Hematopoietic multipotent progenitor cell treated with erythropoietin and hydrocortisone succinate and interleukin-3 and kit ligand, for 17 days (in vitro differentiated cells): Measurements from ENCODE around the gene KRTAP4-6.
"Not testable (repeated sequence)": the region's sequence is repeated elsewhere in the genome, so short reads cannot be mapped to it uniquely, and the experiment has no call there.

Experiments
- DNase-seq: peaks from one replicate; pipeline ENCODE4 v3.0.0-alpha.2; 2015; ENCODE audit warnings: low spot score

KRTAP4-6 gene

GRCh38 chr17:41107941-41108450 is 32.3 kb downstream of the KRTAP4-6 start:
- no peak for DNase-seq

DNA sequence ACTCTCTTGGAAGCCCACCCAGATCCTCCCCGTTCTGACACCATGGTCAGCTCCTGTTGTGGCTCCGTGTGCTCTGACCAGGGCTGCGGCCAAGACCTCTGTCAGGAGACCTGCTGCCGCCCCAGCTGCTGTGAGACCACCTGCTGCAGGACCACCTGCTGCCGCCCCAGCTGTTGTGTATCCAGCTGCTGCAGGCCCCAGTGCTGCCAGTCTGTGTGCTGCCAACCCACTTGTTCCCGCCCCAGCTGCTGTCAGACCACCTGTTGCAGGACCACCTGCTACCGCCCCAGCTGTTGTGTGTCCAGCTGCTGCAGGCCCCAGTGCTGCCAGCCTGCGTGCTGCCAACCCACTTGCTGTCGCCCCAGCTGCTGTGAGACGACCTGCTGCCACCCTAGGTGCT is 35.0 kb downstream of the KRTAP4-6 start, which contains the start of gene KRTAP4-9:
Gene KRTAP4-9 (plus strand): TSS at position 43 of the 400 bp plus-strand sequence. CDS start 0 bp downstream, at position 43.
- not testable (repeated sequence) for DNase-seq

GRCh38 chr17:41104386-41105038 is 35.8 kb downstream of the KRTAP4-6 start:
- DNase-seq = not testable (repeated sequence)

DNA sequence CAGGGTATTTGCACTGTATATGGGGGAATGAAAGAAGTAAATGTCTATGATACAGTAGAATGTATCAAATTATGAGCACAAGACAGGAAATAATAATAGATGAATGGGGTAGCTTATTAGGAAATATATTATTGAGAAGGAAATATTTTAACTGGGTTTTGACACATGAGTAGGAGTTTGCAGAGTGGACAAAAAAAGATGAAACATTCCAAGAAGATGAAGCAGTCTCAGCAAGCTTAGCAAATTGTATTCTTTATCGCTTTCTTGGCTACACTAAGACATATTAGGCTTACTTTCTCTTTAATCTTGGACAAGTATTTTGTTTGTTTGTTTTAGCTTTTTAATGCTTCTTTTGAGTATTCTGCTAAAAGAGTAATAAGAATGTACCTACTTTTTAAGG is 36.4 kb downstream of the KRTAP4-6 start:
- DNase-seq = no peak

GRCh38 chr17:41101586-41102259 is 38.6 kb downstream of the KRTAP4-6 start, which contains the start of gene KRTAP4-16:
Gene KRTAP4-16, minus strand, starts transcription at chr17:41102209. Its CDS starts 0 bp downstream, at chr17:41102209.
- no peak for DNase-seq

DNA sequence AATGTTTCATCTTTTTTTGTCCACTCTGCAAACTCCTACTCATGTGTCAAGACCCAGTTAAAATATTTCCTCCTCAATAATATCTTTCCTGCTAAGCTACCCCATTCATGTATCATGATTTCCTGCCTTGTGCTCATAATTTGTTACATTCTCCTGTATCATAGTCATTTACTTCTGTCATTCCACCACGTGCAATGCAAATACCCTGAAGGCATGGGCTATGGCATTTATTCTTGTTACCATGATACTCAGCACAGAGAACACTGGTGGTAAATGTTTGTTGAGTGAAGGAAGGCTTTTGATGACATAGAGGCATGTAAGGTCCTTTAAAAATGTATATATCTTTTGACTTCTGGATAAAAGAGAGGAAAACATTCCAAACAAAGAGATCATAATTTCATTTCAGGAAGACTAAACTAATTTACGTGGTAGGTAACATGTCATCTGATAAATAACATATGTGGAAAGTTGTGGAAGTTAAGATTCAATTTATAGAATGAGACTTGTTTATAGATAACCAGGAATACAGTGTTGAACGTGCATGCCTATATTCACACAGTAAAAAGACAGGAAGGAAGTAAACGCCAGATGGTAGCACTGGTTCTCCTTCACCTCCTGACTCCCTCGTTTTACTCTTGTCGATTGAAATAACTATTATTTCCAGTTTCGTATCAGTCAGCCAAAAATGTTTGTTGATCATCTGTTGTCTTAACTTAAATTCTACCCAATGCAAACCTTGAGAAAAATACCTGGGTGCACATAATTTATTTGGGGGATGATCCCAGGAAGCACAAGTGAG is 40.5 kb downstream of the KRTAP4-6 start:
- not testable (repeated sequence) for DNase-seq

DNA sequence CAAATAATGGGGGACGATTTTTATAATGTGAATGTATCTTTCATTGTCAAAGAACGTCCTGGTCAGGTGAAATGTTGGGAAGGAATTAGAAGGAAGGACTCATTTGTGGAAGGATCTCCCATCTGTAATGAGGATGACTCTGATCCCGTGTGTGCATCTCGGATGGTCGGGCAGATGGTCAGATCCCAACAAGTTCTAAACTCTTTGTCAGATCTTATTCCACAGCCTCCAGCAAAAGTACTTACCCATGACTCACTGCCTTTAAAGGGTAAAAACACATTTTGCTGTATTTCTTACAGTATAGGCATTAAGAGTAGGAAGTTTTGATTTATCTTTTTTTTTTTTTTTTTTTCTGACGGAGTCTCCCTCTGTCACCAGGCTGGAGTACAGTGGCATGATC is 41.9 kb downstream of the KRTAP4-6 start:
- no peak for DNase-seq

- no peak for DNase-seq
Observed at GRCh38 chr17:41098042-41098441, 42.3 kb downstream of the KRTAP4-6 start, which contains the start of gene KRTAP4-8. Gene KRTAP4-8, minus strand, starts transcription at chr17:41098142. Its CDS starts 58 bp downstream, at chr17:41098084.

DNA sequence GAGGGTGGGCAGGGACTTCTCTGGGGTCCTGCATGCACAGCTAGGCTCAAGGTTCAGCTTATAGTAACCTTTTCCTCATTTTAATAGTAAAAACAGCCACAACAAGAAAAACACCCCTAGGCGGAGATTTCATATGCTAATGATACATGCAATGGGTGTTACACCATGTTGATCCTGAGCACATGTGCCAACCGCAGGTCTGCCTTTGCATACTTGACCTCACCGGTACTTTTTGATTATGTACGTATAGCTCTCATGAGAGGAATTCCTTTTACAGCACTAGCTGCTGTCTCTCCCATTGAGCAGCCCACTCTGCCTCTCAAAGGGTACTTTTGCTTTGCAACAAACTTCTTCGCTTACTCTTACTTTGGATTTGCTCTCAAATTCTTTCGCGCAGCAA is 44.3 kb downstream of the KRTAP4-6 start:
- DNase-seq = no peak
